ENCODE data around the gene ASIC4.

ASIC4 gene

GRCh38 chr2:219570924-219571310, 56.6 kb downstream of the ASIC4 start:
- DNase-seq = no peak

- peak; percentile 7 for DNase-seq
Measured at GRCh38 chr2:219571311-219572236, 57.3 kb downstream of the ASIC4 start, which contains the start of gene OBSL1. TSS of gene OBSL1 (minus strand) at chr2:219571539. CDS start at chr2:219571232, 307 bp downstream.

DNA sequence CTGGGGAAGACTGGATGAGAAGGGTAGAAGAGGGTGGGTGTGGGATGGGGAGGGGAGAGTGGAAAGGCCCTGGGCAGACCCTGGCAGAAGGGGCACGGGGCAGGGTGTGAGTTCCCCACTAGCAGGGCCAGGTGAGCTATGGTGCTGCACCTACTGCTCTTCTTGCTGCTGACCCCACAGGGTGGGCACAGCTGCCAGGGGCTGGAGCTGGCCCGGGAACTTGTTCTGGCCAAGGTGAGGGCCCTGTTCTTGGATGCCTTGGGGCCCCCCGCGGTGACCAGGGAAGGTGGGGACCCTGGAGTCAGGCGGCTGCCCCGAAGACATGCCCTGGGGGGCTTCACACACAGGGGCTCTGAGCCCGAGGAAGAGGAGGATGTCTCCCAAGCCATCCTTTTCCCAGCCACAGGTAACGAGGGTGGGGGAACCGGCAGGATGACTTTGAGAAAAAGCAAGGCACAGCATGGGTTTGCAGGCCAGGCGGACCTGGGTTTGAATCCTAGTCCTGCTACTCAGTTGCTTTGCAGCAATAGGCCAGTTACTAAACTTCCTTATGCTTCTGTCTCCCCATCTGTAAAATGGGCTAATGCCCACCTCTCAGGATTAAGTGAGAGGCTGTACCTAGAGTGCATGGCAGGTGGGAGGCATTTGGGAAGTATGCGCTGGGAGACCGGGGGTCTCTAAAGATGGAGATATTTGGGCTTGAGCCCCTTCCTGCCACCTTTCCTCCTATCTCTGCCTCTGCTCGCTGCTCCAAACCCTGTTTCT, 58.1 kb downstream of the ASIC4 start, which contains the start of gene INHA:
INHA (plus strand) TSS at position 74 of the 765 bp plus-strand sequence; CDS start at position 139, 65 bp downstream.
- DNase-seq = no peak

- no peak for DNase-seq
Measured at GRCh38 chr2:219573166-219573565, 58.9 kb downstream of the ASIC4 start.

DNA sequence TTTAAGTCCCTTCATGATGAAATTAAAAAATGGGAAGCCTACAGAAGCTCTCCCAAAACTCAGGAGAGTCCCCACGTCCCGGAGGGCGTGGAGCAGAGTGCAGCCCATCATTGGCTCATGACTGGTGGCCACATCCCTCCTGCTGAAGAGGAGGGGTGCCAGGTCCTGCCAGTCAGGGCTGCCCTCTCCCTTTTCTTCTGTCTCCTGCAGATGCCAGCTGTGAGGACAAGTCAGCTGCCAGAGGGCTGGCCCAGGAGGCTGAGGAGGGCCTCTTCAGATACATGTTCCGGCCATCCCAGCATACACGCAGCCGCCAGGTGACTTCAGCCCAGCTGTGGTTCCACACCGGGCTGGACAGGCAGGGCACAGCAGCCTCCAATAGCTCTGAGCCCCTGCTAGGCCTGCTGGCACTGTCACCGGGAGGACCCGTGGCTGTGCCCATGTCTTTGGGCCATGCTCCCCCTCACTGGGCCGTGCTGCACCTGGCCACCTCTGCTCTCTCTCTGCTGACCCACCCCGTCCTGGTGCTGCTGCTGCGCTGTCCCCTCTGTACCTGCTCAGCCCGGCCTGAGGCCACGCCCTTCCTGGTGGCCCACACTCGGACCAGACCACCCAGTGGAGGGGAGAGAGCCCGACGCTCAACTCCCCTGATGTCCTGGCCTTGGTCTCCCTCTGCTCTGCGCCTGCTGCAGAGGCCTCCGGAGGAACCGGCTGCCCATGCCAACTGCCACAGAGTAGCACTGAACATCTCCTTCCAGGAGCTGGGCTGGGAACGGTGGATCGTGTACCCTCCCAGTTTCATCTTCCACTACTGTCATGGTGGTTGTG, 60.4 kb downstream of the ASIC4 start:
- no peak for DNase-seq

DNA sequence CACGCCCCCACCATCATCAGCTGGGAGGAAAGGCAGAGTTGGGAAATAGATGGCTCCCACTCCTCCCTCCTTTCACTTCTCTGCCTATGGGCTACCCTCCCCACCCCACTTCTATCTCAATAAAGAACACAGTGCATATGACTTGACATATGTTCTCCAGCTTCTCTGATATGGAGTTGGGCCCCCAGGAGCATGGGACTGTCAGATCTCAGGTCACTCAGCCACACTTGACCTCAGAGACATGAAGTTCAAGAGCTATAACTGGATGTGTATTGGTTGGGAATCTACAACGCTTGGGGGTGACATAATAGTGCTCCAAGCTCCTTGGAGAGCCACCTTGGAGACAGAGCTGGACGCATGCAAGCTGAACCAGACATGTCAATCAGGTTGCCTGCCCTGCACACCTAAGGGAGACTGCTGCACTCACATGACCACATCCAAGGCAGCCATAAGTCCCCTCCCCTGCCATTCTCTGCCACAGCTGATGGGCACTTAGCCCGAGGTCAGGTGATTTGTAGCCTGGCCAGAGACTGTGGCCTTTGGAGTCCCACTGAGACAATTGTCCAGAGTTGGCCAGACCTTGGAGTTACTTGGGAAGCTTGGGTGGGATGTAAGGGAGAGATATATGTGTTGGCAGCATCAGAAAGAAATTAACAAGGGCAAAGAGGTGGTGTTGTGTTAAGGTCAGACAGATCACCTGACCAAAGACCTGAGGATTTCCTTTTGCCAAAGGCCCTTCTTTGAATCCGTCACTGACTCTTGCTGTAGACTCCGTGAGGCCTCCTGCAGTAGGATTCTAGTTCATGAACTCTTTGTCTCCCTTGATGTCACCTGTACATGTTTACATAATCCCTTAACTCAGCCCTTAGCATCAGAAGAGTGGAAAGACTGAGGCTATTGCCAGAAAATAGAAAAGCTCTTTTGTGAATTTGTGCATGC, 61.6 kb downstream of the ASIC4 start:
- no peak for DNase-seq

GRCh38 chr2:219576505-219577388, 62.5 kb downstream of the ASIC4 start:
- DNase-seq = no peak

DNA sequence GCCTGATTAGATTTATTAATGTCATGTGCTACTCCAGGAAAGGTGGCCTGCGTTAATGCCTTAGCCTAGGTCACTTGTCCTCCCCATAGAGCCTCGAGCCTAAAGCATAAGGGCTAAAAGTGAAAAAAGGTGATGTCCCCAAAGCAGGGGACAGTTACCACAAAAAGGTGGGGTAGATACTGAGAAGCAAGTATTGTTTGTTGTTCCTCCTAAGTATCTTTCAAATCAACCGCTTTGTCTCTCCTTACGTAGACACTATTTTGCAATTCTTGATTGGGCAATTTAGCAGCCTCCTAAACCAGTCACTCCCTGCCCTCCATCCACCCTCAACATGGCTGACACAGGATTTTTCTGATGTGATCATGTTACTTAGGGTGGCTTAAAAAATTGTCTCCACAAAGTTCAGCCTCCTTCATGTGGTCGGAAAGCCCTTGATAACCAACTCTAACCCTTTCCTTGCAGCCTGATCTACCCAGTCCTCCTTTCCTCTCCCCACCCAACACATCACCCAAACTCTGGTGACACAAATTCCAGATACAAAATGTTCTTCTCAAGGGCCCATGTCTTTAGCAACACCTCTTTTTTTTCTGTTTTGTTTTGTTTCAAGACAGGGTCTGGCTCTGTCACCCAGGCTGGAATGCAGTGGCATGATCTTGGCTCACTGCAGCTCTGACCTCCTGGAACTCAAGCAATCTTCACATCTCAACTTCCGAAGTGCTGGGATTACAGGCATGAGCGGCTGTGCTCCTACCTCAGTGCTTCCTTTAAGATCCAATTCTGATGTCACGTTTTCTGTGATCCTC, 64.7 kb downstream of the ASIC4 start:
- DNase-seq = no peak

DNA sequence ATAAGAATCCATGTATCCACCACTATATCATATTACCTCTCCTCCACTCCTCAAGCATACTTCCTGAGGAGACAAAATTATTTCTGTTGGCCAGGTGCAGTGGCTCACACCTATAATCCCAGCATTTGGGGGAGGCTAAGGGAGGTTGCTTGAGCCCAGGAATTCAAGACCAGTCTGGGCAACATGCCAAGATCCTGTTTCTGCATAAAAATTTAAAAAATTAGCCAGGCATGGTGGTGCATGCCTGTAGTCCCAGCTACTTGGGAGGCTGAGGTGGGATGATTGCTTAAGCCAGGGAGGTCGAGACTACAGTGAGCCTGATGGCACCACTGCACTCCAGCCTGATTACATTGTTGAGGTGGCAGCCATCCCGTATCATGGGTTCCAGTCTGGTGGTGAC, 67.1 kb downstream of the ASIC4 start:
- no peak for DNase-seq
